IMR-90 (cell line): Measurements from ENCODE around the gene PSMD10. TPM values are rescaled to one million over a fixed set of nuclear protein-coding genes. Genes with fewer than 3 reads are reported as not detected.

Experiments
- ATAC-seq: fragments of 200-7000 bp; cut with Tn5 transposase; 2 replicates; pipeline ENCODE4 v1.9.1; 2020; ENCODE audit warnings: low read depth, mild to moderate bottlenecking, moderate library complexity
- BruUV-seq: library from RNA; stranded (reverse); fragments of 400-500 nt; replicated peaks from 2 replicates; lab custom pipeline; 2021; lab: Mats Ljungman, UMichigan
- CTCF ChIA-PET: fragments of 300-600 bp; formaldehyde crosslinking; extraction: SDS; loops from one replicate; lab custom pipeline; 2021; ENCODE audit warnings: antibody characterized with exemption; lab: Yijun Ruan, JAX
- POLR2A ChIA-PET: fragments of 300-600 bp; sonication (Branson Sonifier 250); formaldehyde crosslinking; loops from one replicate; lab custom pipeline; 2022; ENCODE audit warnings: antibody characterized with exemption; ENCODE audit not compliant: unreplicated experiment; lab: Charles Lee
- DNase-seq: peaks from one replicate; pipeline ENCODE4 v3.0.0; 2013
- H2AFZ ChIP-seq: replicated peaks from 2 replicates; pipeline ENCODE3; 2013; ENCODE audit warnings: low read length, mild to moderate bottlenecking; ENCODE audit not compliant: poor library complexity
- H2AK5ac ChIP-seq: 2 replicates; pipeline ENCODE4 v1.6.1; 2013; ENCODE audit warnings: low read depth, low read length, inconsistent platforms
- H2AK9ac ChIP-seq: replicated peaks from 2 replicates; pipeline ENCODE3; 2013; ENCODE audit warnings: mild to moderate bottlenecking, low read depth, low read length, moderate library complexity; ENCODE audit not compliant: poor library complexity
- H2BK120ac ChIP-seq: 2 replicates; pipeline ENCODE4 v1.6.1; 2013; ENCODE audit warnings: low read depth, low read length, inconsistent platforms
- H2BK15ac ChIP-seq: 3 replicates; pipeline ENCODE4 v1.6.1; 2013; ENCODE audit warnings: low read depth, low read length, inconsistent platforms
- H2BK20ac ChIP-seq: 2 replicates; pipeline ENCODE4 v1.6.1; 2013; ENCODE audit warnings: low read depth, mild to moderate bottlenecking, inconsistent platforms, low read length, moderate library complexity
- H2BK5ac ChIP-seq: 2 replicates; pipeline ENCODE4 v1.6.1; 2013; ENCODE audit warnings: mild to moderate bottlenecking, low read depth, low read length, inconsistent platforms; ENCODE audit not compliant: poor library complexity, severe bottlenecking
- H3K14ac ChIP-seq: replicated peaks from 2 replicates; pipeline ENCODE4 v1.6.1; 2013; ENCODE audit warnings: low read depth, low read length, inconsistent platforms
- H3K18ac ChIP-seq: 2 replicates; pipeline ENCODE4 v1.6.1; 2013; ENCODE audit warnings: low read depth, low read length, control low read depth
- H3K23ac ChIP-seq: 2 replicates; pipeline ENCODE4 v1.6.1; 2013; ENCODE audit warnings: low read depth, low read length, inconsistent platforms
- H3K27ac ChIP-seq: 2 replicates; pipeline ENCODE4 v1.5.1; 2013; ENCODE audit warnings: mild to moderate bottlenecking, control low read depth, low read length; ENCODE audit not compliant: insufficient read depth
- H3K27me3 ChIP-seq: 2 replicates; pipeline ENCODE4 v1.6.1; 2013; ENCODE audit warnings: low read length; ENCODE audit not compliant: control insufficient read depth, insufficient read depth
- H3K36me3 ChIP-seq: 2 replicates; pipeline ENCODE4 v1.6.1; 2013; ENCODE audit warnings: low read length, mixed read lengths; ENCODE audit not compliant: control insufficient read depth, insufficient read depth
- H3K4ac ChIP-seq: 2 replicates; pipeline ENCODE4 v1.6.1; 2013; ENCODE audit warnings: low read depth, low read length, inconsistent platforms
- H3K4me1 ChIP-seq: 2 replicates; pipeline ENCODE4 v1.6.1; 2013; ENCODE audit warnings: low read length, mixed read lengths; ENCODE audit not compliant: control insufficient read depth, insufficient read depth
- H3K4me2 ChIP-seq: 2 replicates; pipeline ENCODE4 v1.6.1; 2013; ENCODE audit warnings: low read depth, mild to moderate bottlenecking, control low read depth, low read length, moderate library complexity
- H3K4me3 ChIP-seq: 2 replicates; pipeline ENCODE4 v1.5.1; 2013; ENCODE audit warnings: low read depth, mild to moderate bottlenecking, control low read depth, low read length, moderate library complexity; ENCODE audit not compliant: insufficient read depth
- H3K56ac ChIP-seq: 2 replicates; pipeline ENCODE4 v1.6.1; 2013; ENCODE audit warnings: low read length, inconsistent platforms; ENCODE audit not compliant: insufficient read depth; ENCODE audit errors: extremely low read depth
- H3K79me1 ChIP-seq, 2 experiments: 2 replicates each; pipeline ENCODE4 v1.6.1; 2013; ENCODE audit warnings: low read length in 2 of 2, inconsistent platforms in 1 of 2, low read depth in 1 of 2
- H3K9ac ChIP-seq: 2 replicates; pipeline ENCODE4 v1.6.1; 2013; ENCODE audit warnings: low read depth, low read length, control low read depth
- H3K9me1 ChIP-seq: 2 replicates; pipeline ENCODE4 v1.6.1; 2013; ENCODE audit warnings: low read length, inconsistent platforms; ENCODE audit not compliant: insufficient read depth
- H3K9me3 ChIP-seq: 2 replicates; pipeline ENCODE4 v1.6.1; 2013; ENCODE audit warnings: low read length; ENCODE audit not compliant: control insufficient read depth, insufficient read depth
- H4K20me1 ChIP-seq: 2 replicates; pipeline ENCODE4 v1.6.1; 2013; ENCODE audit warnings: low read length, inconsistent platforms; ENCODE audit not compliant: insufficient read depth
- H4K5ac ChIP-seq: 2 replicates; pipeline ENCODE4 v1.6.1; 2013; ENCODE audit warnings: mild to moderate bottlenecking, low read depth, low read length, control low read depth
- H4K8ac ChIP-seq, 2 experiments: 2 replicates each; pipeline ENCODE4 v1.6.1; 2013; ENCODE audit warnings: low read depth in 2 of 2, low read length in 2 of 2, control low read depth in 1 of 2, inconsistent platforms in 1 of 2
- H4K91ac ChIP-seq: 2 replicates; pipeline ENCODE4 v1.6.1; 2013; ENCODE audit warnings: low read depth, low read length, inconsistent platforms; ENCODE audit not compliant: insufficient read depth
- CHD1 ChIP-seq: IDR thresholded peaks from 2 replicates; pipeline ENCODE4 v1.6.1; 2012; ENCODE audit warnings: low read depth, low read length, improper control_type of control experiment
- ELK1 ChIP-seq: fragments of 150-350 bp; IDR thresholded peaks from 2 replicates; pipeline ENCODE4 v1.6.1; 2016; ENCODE audit warnings: low read depth, mild to moderate bottlenecking, low read length, moderate library complexity, borderline replicate concordance
- FOS ChIP-seq: fragments of 150-350 bp; IDR thresholded peaks from 2 replicates; pipeline ENCODE4 v1.6.1; 2016; ENCODE audit warnings: low read depth, low read length
- MXI1 ChIP-seq: IDR thresholded peaks from 2 replicates; pipeline ENCODE4 v1.6.1; 2012; ENCODE audit warnings: low read depth, mild to moderate bottlenecking, low read length, moderate library complexity, borderline replicate concordance
- POLR2A ChIP-seq: IDR thresholded peaks from 2 replicates; pipeline ENCODE4 v1.6.1; 2012; ENCODE audit warnings: mild to moderate bottlenecking, low read depth, low read length
- RCOR1 ChIP-seq: IDR thresholded peaks from 2 replicates; pipeline ENCODE4 v1.6.1; 2012; ENCODE audit warnings: mild to moderate bottlenecking, low read length, improper control_type of control experiment; ENCODE audit not compliant: insufficient replicate concordance
- SMC3 ChIP-seq: fragments of 150-350 bp; IDR thresholded peaks from 2 replicates; pipeline ENCODE4 v1.6.1; 2016; ENCODE audit warnings: low read depth, mild to moderate bottlenecking, antibody characterized with exemption, low read length, moderate library complexity
- WGBS, 2 experiments: methylation state at CpG; one replicate each; pipeline versions ENCODE4 v1.1.5 to v1.1.7; 2013; ENCODE audit warnings: missing lambda C conversion rate in 2 of 2; ENCODE audit not compliant: insufficient read length in 1 of 2; ENCODE audit errors: extremely low coverage in 2 of 2; 5-methylcytosine and 5-hydroxymethylcytosine counted together
- dilution Hi-C: fragments of 300-500 bp; cut with HindIII; formaldehyde crosslinking; loops from one replicate; pipeline ENCODE4 v1.14.3; 2018; ENCODE audit warnings: low sequenced_read_pairs; ENCODE audit not compliant: unreplicated experiment
- in situ Hi-C: fragments of 300-500 bp; cut with MboI; formaldehyde crosslinking; loops from 3 replicates; pipeline ENCODE4 v1.14.3; 2019; ENCODE audit warnings: low sequenced_read_pairs, inconsistent platforms, mixed read lengths
- intact Hi-C: fragments of 100-400 bp; cut with micrococcal nuclease; formaldehyde crosslinking; loops from 2 replicates; pipeline ENCODE4 v1.10.0; 2022
- polyA plus RNA-seq, 3 experiments: library from polyadenylated mRNA; depleted of rRNA; stranded (reverse); fragments of >200 nt; gene quantifications; 2 replicates each; pipeline ENCODE4 v1.2.3, GENCODE V29; 2012; ENCODE audit warnings: low replicate concordance in 1 of 3
- total RNA-seq: library from RNA; depleted of rRNA; stranded (reverse); fragments of >200 nt; gene quantifications from 2 replicates; pipeline ENCODE4 v1.2.3, GENCODE V29; 2012; rRNA removed

The PSMD10 gene
- total and polyA plus RNA-seq, 2 of the 4 experiments (the other 2 are of a cell fraction), result 62.0 to 122 TPM

GRCh38 chrX:108034725-108035124 lies 56.6 kb downstream of the PSMD10 start:
- Histone ChIP-seq H2BK5ac (no peak overlapping the region), H3K4me3 (no peak overlapping the region), H4K8ac (no peak overlapping the region), H3K9ac (no peak overlapping the region), H3K27me3 (peaks cover 2% of the 10 kb centered on the region), H2BK120ac (no peak overlapping the region), H2BK20ac (no peak overlapping the region), H3K9me3 (no peaks in the 10 kb centered on the region), H2AFZ (no peak overlapping the region), H2BK15ac (no peak overlapping the region), H3K9me1 (peaks cover 4% of the 10 kb centered on the region; the same call in 1 of the 2 replicates), H2AK5ac (no peak overlapping the region), H3K23ac (no peak overlapping the region), H3K4me1 (peaks cover 7% of the 10 kb centered on the region; the same call in 1 of the 2 replicates), H3K14ac (no peak overlapping the region), H3K36me3 (no peaks in the 10 kb centered on the region), H4K20me1 (no peaks in the 10 kb centered on the region), H4K5ac (no peak overlapping the region), H4K91ac (no peak overlapping the region), H3K56ac (no peak overlapping the region), H3K79me1 (no peaks in the 10 kb centered on the region), H2AK9ac (no peak overlapping the region), H3K27ac (no peak overlapping the region), H3K4ac (no peak overlapping the region), H3K18ac (no peak overlapping the region), H3K4me2 (no peak overlapping the region)
- no CpG with 5 or more reads among the region's 3 CpGs for WGBS, 2 experiments
- no peak for ATAC-seq
- dilution Hi-C loops, result no loop called here
- intact Hi-C loops, result no loop called here
- ChIA-PET POLR2A (no interaction called here), CTCF (no interaction called here)
- DNase-seq, result no peak
- TF ChIP-seq RCOR1 (no peak), FOS (no peak), ELK1 (no peak), MXI1 (no peak), POLR2A (no peak), CHD1 (no peak), SMC3 (no peak)
- in situ Hi-C loops, result no loop called here
- no TSS peak for BruUV-seq

Other genes with a start within 250 kb of the PSMD10 start
- not detected in 2 replicates for gene TEX13B, start 109.2 kb downstream of the PSMD10 start, total RNA-seq
- gene TEX13B, start 109.2 kb downstream of the PSMD10 start, polyA plus RNA-seq (2012; rRNA removed), result not detected in 2 replicates
- not detected in 2 replicates for gene VSIG1, start 46.5 kb downstream of the PSMD10 start, total RNA-seq
- not detected in 2 replicates for gene VSIG1, start 46.5 kb downstream of the PSMD10 start, polyA plus RNA-seq (2012; rRNA removed)
- 13.6 and 14.7 TPM in 2 replicates for gene ATG4A, start 236 bp upstream of the PSMD10 start, total RNA-seq
- gene ATG4A, start 236 bp upstream of the PSMD10 start, polyA plus RNA-seq (2012; rRNA removed), result 6.3 and 8.2 TPM in 2 replicates